ENCODE results near the gene FBXL13.
"Not testable (repeated sequence)": the region's sequence is repeated elsewhere in the genome, so short reads cannot be mapped to it uniquely, and the experiment has no call there.

Gene FBXL13

GRCh38 chr7:102811942-102812678 lies 262.5 kb downstream of the FBXL13 start:
- DNase-seq, result no peak

- no peak for DNase-seq
These were observed 263.7 kb downstream of the FBXL13 start for GRCh38 chr7:102810916-102811315.

GRCh38 chr7:102806613-102807012 lies 268.0 kb downstream of the FBXL13 start:
- DNase-seq, result no peak

GRCh38 chr7:102795987-102796595 lies 278.5 kb downstream of the FBXL13 start:
- DNase-seq, result not testable (repeated sequence)

GRCh38 chr7:102794567-102794966 lies 280.0 kb downstream of the FBXL13 start:
- DNase-seq, result not testable (repeated sequence)

- DNase-seq, result not testable (repeated sequence)
These were observed 282.8 kb downstream of the FBXL13 start for GRCh38 chr7:102791831-102792230.

- not testable (repeated sequence) for DNase-seq
These were observed 283.2 kb downstream of the FBXL13 start for GRCh38 chr7:102791367-102791766.

GRCh38 chr7:102790364-102791100 lies 284.1 kb downstream of the FBXL13 start:
- not testable (repeated sequence) for DNase-seq

GRCh38 chr7:102788770-102789169 lies 285.8 kb downstream of the FBXL13 start:
- DNase-seq, result not testable (repeated sequence)

- DNase-seq, result not testable (repeated sequence)
These were observed 293.7 kb downstream of the FBXL13 start for GRCh38 chr7:102780926-102781325.

GRCh38 chr7:102778663-102779062 lies 295.9 kb downstream of the FBXL13 start:
- DNase-seq, result not testable (repeated sequence)

GRCh38 chr7:102776217-102776616 lies 298.4 kb downstream of the FBXL13 start:
- DNase-seq, result not testable (repeated sequence)

- DNase-seq, result not testable (repeated sequence)
These were observed 304.1 kb downstream of the FBXL13 start for GRCh38 chr7:102770467-102770866.

GRCh38 chr7:102769657-102770192 lies 304.9 kb downstream of the FBXL13 start:
- not testable (repeated sequence) for DNase-seq

GRCh38 chr7:102763295-102763905 lies 311.2 kb downstream of the FBXL13 start:
- not testable (repeated sequence) for DNase-seq

All from activated CD4-positive, alpha-beta T cell treated with anti-CD3 and anti-CD28 coated beads, Interleukin-2, Interleukin-6, amounts not matched to agents 100 ng/mL and 50 ng/mL, durations not matched to agents 16 hours and 8 hours (primary cell).